ENCODE results near the gene PCID2. TPM values are rescaled to one million over a fixed set of nuclear protein-coding genes. Genes with fewer than 3 reads are reported as not detected.
"Not testable (repeated sequence)": the region's sequence is repeated elsewhere in the genome, so short reads cannot be mapped to it uniquely, and the experiment has no call there.

PCID2 gene
- total and polyA plus RNA-seq, 2 experiments from 2014 or later, result 79.6 to 107 TPM

DNA sequence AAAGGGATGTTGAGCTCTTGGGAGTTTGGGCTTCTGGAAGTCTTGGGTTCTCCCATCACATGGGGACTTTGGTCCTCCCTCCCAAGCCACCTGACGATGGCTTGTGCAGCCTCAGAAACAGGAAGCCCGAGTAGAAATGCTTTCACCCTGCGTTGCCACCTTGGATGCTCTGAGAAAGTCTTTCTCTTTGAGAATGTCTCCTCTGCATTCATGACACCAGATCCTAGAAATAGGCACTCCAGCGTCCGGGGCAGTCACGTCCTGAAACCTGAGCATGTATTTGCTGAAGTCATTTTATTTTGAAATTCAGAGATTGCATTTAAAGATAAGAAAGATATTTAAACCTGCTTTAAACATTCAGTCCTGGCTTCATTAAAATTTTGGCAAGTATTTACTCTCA lies 35.4 kb upstream of the PCID2 start (continued):
- TF ChIP-seq ZNF462 (CRISPR knock-in tag; IDR thresholded peaks at IDR 0.05), result no peak

- not testable (repeated sequence) for H3K4me2 ChIP-seq; H3K79me2 ChIP-seq (replicated peaks; ENCODE audit: insufficient read depth); H3K27me3 ChIP-seq (ENCODE audit: insufficient read depth); H2AFZ ChIP-seq; H3K27ac ChIP-seq (ENCODE audit: low read depth); DNase-seq (ENCODE audit: low spot score); H3K4me3 ChIP-seq; H3K4me3 Mint-ChIP-seq; H3K27me3 Mint-ChIP-seq (ENCODE audit: insufficient read depth, low read depth, poor library complexity); H3K4me1 ChIP-seq (ENCODE audit: insufficient read depth); H3K9me3 Mint-ChIP-seq; H3K9me2 ChIP-seq (ENCODE audit: insufficient read depth); H3K27ac Mint-ChIP-seq; ATAC-seq
- peaks cover 11% of the 10 kb centered on the region for H4K20me1 ChIP-seq (replicated peaks; ENCODE audit: insufficient read depth)
- Mint-ChIP-seq H3K4me1 (peaks cover 21% of the 10 kb centered on the region), H3K36me3 (ENCODE audit: low read depth) (peaks cover 90% of the 10 kb centered on the region)
- peaks cover 34% of the 10 kb centered on the region for H3K36me3 ChIP-seq (ENCODE audit: insufficient read depth)
- H3F3A ChIP-seq (replicated peaks; ENCODE audit: low read depth), result 0 out of 2 replicates have a peak, but pooled peaks cover 12% of the 10 kb centered on the region
These were observed 33.2 kb upstream of the PCID2 start for GRCh38 chr13:113241623-113242022.

DNA sequence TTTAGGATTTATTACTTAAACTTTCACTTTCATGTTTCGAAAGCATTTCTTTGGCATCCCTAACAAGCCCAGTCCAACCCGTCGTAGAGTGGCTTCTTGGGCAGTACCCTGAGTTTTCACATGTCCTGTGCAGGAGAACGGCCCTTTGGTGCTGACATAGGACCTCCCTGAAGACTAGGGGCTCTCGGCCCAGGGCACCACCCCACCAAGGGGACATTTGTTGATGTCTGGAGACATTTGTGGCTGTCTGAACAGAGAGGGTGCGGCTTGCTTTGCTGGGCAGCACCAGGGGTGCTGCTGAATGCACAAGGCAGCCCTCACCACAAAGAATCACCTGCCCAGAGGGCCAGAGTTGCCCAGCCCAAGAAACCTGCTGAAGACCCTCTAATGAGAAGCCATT lies 31.5 kb upstream of the PCID2 start:
- no peaks in the 10 kb centered on the region for H3K79me2 ChIP-seq (replicated peaks; ENCODE audit: insufficient read depth)
- Mint-ChIP-seq H3K4me3 (no peak overlapping the region), H3K4me1 (peaks cover 19% of the 10 kb centered on the region), H3K9me3 (no peaks in the 10 kb centered on the region), H3K27me3 (ENCODE audit: insufficient read depth, low read depth, poor library complexity) (no peaks in the 10 kb centered on the region), H3K36me3 (ENCODE audit: low read depth) (peaks cover 86% of the 10 kb centered on the region), H3K27ac (no peak overlapping the region)
- no peak overlapping the region for H2AFZ ChIP-seq
- ATAC-seq, result no peak
- peaks cover 24% of the 10 kb centered on the region for H3K36me3 ChIP-seq (ENCODE audit: insufficient read depth)
- H3K27me3 ChIP-seq (ENCODE audit: insufficient read depth), result no peaks in the 10 kb centered on the region
- H3K4me3 ChIP-seq, result no peak overlapping the region
- 0 out of 2 replicates have a peak, but pooled peaks cover 5% of the 10 kb centered on the region for H3F3A ChIP-seq (replicated peaks; ENCODE audit: low read depth)
- no peak overlapping the region for H3K27ac ChIP-seq (ENCODE audit: low read depth)
- H3K4me1 ChIP-seq (ENCODE audit: insufficient read depth), result peaks cover 6% of the 10 kb centered on the region; the same call in 1 of the 2 replicates
- no peaks in the 10 kb centered on the region for H3K9me2 ChIP-seq (ENCODE audit: insufficient read depth)
- H4K20me1 ChIP-seq (replicated peaks; ENCODE audit: insufficient read depth), result peaks cover 14% of the 10 kb centered on the region
- no peak for DNase-seq (ENCODE audit: low spot score)
- no peak overlapping the region for H3K4me2 ChIP-seq
- TF ChIP-seq, protein P1, sequence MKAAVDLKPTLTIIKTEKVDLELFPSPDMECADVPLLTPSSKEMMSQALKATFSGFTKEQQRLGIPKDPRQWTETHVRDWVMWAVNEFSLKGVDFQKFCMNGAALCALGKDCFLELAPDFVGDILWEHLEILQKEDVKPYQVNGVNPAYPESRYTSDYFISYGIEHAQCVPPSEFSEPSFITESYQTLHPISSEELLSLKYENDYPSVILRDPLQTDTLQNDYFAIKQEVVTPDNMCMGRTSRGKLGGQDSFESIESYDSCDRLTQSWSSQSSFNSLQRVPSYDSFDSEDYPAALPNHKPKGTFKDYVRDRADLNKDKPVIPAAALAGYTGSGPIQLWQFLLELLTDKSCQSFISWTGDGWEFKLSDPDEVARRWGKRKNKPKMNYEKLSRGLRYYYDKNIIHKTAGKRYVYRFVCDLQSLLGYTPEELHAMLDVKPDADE (IDR thresholded peaks at IDR 0.05), result no peak
- TF ChIP-seq STAT1 (IDR thresholded peaks at IDR 0.05; ENCODE audit: unreplicated experiment), result no peak
- no peak for TF ChIP-seq ZNF331 (CRISPR knock-in tag; IDR thresholded peaks at IDR 0.05; ENCODE audit: low read depth)
- TF ChIP-seq NANOG (IDR thresholded peaks at IDR 0.05; ENCODE audit: borderline replicate concordance), result no peak
